GM12878 (cell line): ENCODE results near the gene ABCA7. TPM values are rescaled to one million over a fixed set of nuclear protein-coding genes. Genes with fewer than 3 reads are reported as not detected.

Experiments used
- CTCF ChIP-seq, 3 experiments: IDR thresholded peaks in 2 of 3; conservative IDR thresholded peaks in 1 of 3; 2 replicates each; pipeline ENCODE4 v1.5.1; 2011; ENCODE audit warnings: low read depth in 3 of 3, low read length in 3 of 3, mild to moderate bottlenecking in 3 of 3, control low read depth in 2 of 3, moderate library complexity in 2 of 3, inconsistent platforms in 1 of 3, mixed read lengths in 1 of 3; ENCODE audit not compliant: control insufficient read depth in 2 of 3, insufficient read depth in 1 of 3; ENCODE audit errors: extremely low read depth in 1 of 3
- CUX1 ChIP-seq: IDR thresholded peaks from 2 replicates; pipeline ENCODE4 v1.6.1; 2012; ENCODE audit warnings: improper control_type of control experiment, low read depth, low read length; ENCODE audit not compliant: insufficient replicate concordance
- RUNX3 ChIP-seq: IDR thresholded peaks from 2 replicates; pipeline ENCODE4 v1.6.1; 2012; ENCODE audit warnings: low read length, inconsistent platforms
- polyA plus RNA-seq, 11 experiments: library from polyadenylated mRNA; depleted of rRNA in 4 of 11; unstranded in 6 of 11; stranded (reverse) in 5 of 11; fragments of >200 nt; fragmentation: Nextera tagmentation in 4 of 11; fragmentation: Illumina TruSeq in 1 of 11; extraction: Ambion mirVana in 4 of 11; extraction: Trizol in 1 of 11; gene quantifications; 1 replicate in 1 of 11; 2 replicates in 10 of 11; pipeline versions ENCODE4 v1.2.1 to v1.2.3, GENCODE V29; 2011 to 2016; ENCODE audit warnings: inconsistent platforms in 2 of 11, missing spikeins in 2 of 11, low read depth in 1 of 11
- total RNA-seq, 4 experiments: library from RNA; depleted of rRNA in 3 of 4; stranded (reverse); fragments of >200 nt in 3 of 4; fragmentation: Illumina TruSeq in 1 of 4; extraction: Trizol in 1 of 4; gene quantifications; 2 replicates each; pipeline versions ENCODE4 v1.2.1 to v1.2.3, GENCODE V29; 2013 to 2021

The ABCA7 gene
- total and polyA plus RNA-seq, 10 of the 15 experiments (the other 5 are each of a cell fraction or from before 2014, with no cell fraction given) = 1.0 to 49.5 (median 14.8) TPM

- TF ChIP-seq CUX1 (no peak), RUNX3 (peak; percentile 27), CTCF (IDR thresholded peaks at IDR 0.05 in 2 of 3, conservative IDR thresholded peaks at IDR 0.05 in 1 of 3; ENCODE audit: control insufficient read depth in 2 of 3, extremely low read depth in 1 of 3, insufficient read depth in 1 of 3, low read depth in 3 of 3, low read length in 3 of 3) (no peak)
Measured at GRCh38 chr19:1107661-1108261, 67.9 kb downstream of the ABCA7 start (continued).
